Ascending aorta (tissue), 2 donors: ENCODE measurements around the gene GATC. TPM values are rescaled to one million over a fixed set of nuclear protein-coding genes. Genes with fewer than 3 reads are reported as not detected.

Experiments
- DNase-seq, 2 donors: peaks; one replicate each; pipeline ENCODE4 v3.0.0-alpha.2; 2019; ENCODE audit warnings: low spot score in 2 of 2
- H3K27ac ChIP-seq, 2 donors: fragments of 200-600 bp; sonication (generic); one replicate each; pipeline ENCODE4 v1.5.1; 2016 to 2017; ENCODE audit warnings: mild to moderate bottlenecking in 1 of 2
- H3K27me3 ChIP-seq: fragments of 200-600 bp; sonication (generic); one replicate; pipeline ENCODE4 v1.5.1; 2017
- H3K36me3 ChIP-seq, 2 donors: fragments of 200-600 bp; sonication (generic); one replicate each; pipeline ENCODE4 v1.5.1; 2016
- H3K4me1 ChIP-seq, 2 donors: fragments of 200-600 bp; sonication (generic); one replicate each; pipeline ENCODE4 v1.5.1; 2016 to 2017; ENCODE audit warnings: mild to moderate bottlenecking in 1 of 2
- H3K4me3 ChIP-seq, 2 donors: fragments of 200-600 bp; sonication (generic); one replicate each; pipeline ENCODE4 v1.5.1; 2016 to 2017; ENCODE audit warnings: mild to moderate bottlenecking in 1 of 2
- H3K9me3 ChIP-seq, 2 donors: fragments of 200-600 bp; sonication (generic); one replicate each; pipeline ENCODE4 v1.5.1; 2016
- CTCF ChIP-seq, 3 experiments: fragments of 200-600 bp in 2 of 3; fragments of 450-650 bp in 1 of 3; sonication (generic) in 2 of 3; IDR thresholded peaks; one replicate each; pipeline ENCODE4 v1.5.1; 2016 to 2019; ENCODE audit warnings: antibody characterized with exemption in 3 of 3, mild to moderate bottlenecking in 1 of 3, moderate library complexity in 1 of 3
- intact Hi-C: fragments of 100-400 bp; cut with DNase I; formaldehyde crosslinking; loops from one replicate; pipeline ENCODE4 v1.15.1; 2023
- total RNA-seq: library from RNA; depleted of rRNA; stranded (reverse); fragments of >200 nt; gene quantifications from one replicate; pipeline ENCODE4 v1.1.0, GENCODE V29; 2016

Gene GATC
- total RNA-seq, 1 donor from 2014 or later, result 6.2 TPM

GRCh38 chr12:120413901-120414695, 32.1 kb upstream of the GATC start:
- Histone ChIP-seq H3K27ac (no peak overlapping the region), H3K27me3 (no peaks in the 10 kb centered on the region), H3K36me3 (no peaks in the 10 kb centered on the region), H3K4me3 (no peak overlapping the region), H3K4me1 (no peaks in the 10 kb centered on the region), H3K9me3 (no peaks in the 10 kb centered on the region)
- TF ChIP-seq CTCF (IDR thresholded peaks at IDR 0.05), result no peak
- no peak for DNase-seq
- intact Hi-C loops, result no loop called here

- no peaks in the 10 kb centered on the region for H3K9me3 ChIP-seq
- intact Hi-C loops, result no loop called here
- no peaks in the 10 kb centered on the region for H3K36me3 ChIP-seq
- no peak overlapping the region for H3K4me3 ChIP-seq
- no peaks in the 10 kb centered on the region for H3K27me3 ChIP-seq
- H3K4me1 ChIP-seq, result no peaks in the 10 kb centered on the region
- H3K27ac ChIP-seq, result no peak overlapping the region
- DNase-seq, result no peak
- no peak for TF ChIP-seq CTCF (IDR thresholded peaks at IDR 0.05)
Observed at GRCh38 chr12:120416490-120417216, 29.6 kb upstream of the GATC start.

GRCh38 chr12:120417917-120418580, 28.2 kb upstream of the GATC start:
- Histone ChIP-seq H3K9me3 (no peaks in the 10 kb centered on the region), H3K4me1 (no peaks in the 10 kb centered on the region), H3K4me3 (no peak overlapping the region), H3K27me3 (no peaks in the 10 kb centered on the region), H3K27ac (no peak overlapping the region), H3K36me3 (no peaks in the 10 kb centered on the region)
- TF ChIP-seq CTCF (IDR thresholded peaks at IDR 0.05), result no peak
- intact Hi-C loops, result no loop called here
- DNase-seq, result no peak

- Histone ChIP-seq H3K4me1 (no peaks in the 10 kb centered on the region), H3K9me3 (no peaks in the 10 kb centered on the region), H3K4me3 (no peak overlapping the region), H3K27ac (no peak overlapping the region), H3K27me3 (no peaks in the 10 kb centered on the region), H3K36me3 (no peaks in the 10 kb centered on the region)
- DNase-seq, result no peak
- no peak for TF ChIP-seq CTCF (IDR thresholded peaks at IDR 0.05)
- intact Hi-C loops, result no loop called here
Observed at GRCh38 chr12:120421701-120422100, 24.5 kb upstream of the GATC start.

- Histone ChIP-seq H3K36me3 (no peaks in the 10 kb centered on the region), H3K4me3 (no peak overlapping the region), H3K27me3 (no peaks in the 10 kb centered on the region), H3K4me1 (no peaks in the 10 kb centered on the region), H3K27ac (no peak overlapping the region), H3K9me3 (no peaks in the 10 kb centered on the region)
- TF ChIP-seq CTCF (IDR thresholded peaks at IDR 0.05), result no peak
- intact Hi-C loops, result no loop called here
- no peak for DNase-seq
Observed at GRCh38 chr12:120422892-120423456, 23.3 kb upstream of the GATC start.
